Activated CD4-positive, CD25-positive, alpha-beta regulatory T cell treated with anti-CD3 and anti-CD28 coated beads, Interleukin-2, amount 50 U/mL, for 16 hours (primary cell): ENCODE data around the gene TMEM238.
"Not testable (repeated sequence)": the region's sequence is repeated elsewhere in the genome, so short reads cannot be mapped to it uniquely, and the experiment has no call there.

Source experiments
- DNase-seq: peaks from one replicate; pipeline ENCODE4 v3.0.0-alpha.2; 2020; ENCODE audit warnings: low read depth, low spot score

Gene TMEM238

GRCh38 chr19:55401390-55401789 lies 17.3 kb upstream of the TMEM238 start:
- not testable (repeated sequence) for DNase-seq

GRCh38 chr19:55400281-55401087 lies 16.4 kb upstream of the TMEM238 start:
- DNase-seq, result no peak

GRCh38 chr19:55398200-55398925 lies 14.3 kb upstream of the TMEM238 start:
- no peak for DNase-seq

GRCh38 chr19:55392820-55393761 lies 9.0 kb upstream of the TMEM238 start:
- DNase-seq, result no peak

GRCh38 chr19:55391702-55392615 lies 7.9 kb upstream of the TMEM238 start:
- DNase-seq, result no peak

GRCh38 chr19:55391191-55391670 lies 7.1 kb upstream of the TMEM238 start:
- DNase-seq, result no peak

- DNase-seq, result no peak
Measured at GRCh38 chr19:55390461-55390880, 6.4 kb upstream of the TMEM238 start.

GRCh38 chr19:55389386-55390317 lies 5.6 kb upstream of the TMEM238 start:
- DNase-seq, result no peak

GRCh38 chr19:55387736-55388497 lies 3.8 kb upstream of the TMEM238 start:
- DNase-seq, result no peak

GRCh38 chr19:55386493-55386971 lies 2.4 kb upstream of the TMEM238 start:
- DNase-seq, result no peak

GRCh38 chr19:55385724-55386492 lies 1.8 kb upstream of the TMEM238 start, which contains the start of gene RPL28:
TSS of gene RPL28 (plus strand) at chr19:55385932. CDS start at chr19:55386358, 426 bp downstream.
- peak; percentile 98 for DNase-seq

- DNase-seq, result peak; percentile 89
Measured at GRCh38 chr19:55384920-55385723, 1.0 kb upstream of the TMEM238 start.

GRCh38 chr19:55383279-55384130 lies 587 bp downstream of the TMEM238 start:
- no peak for DNase-seq

- DNase-seq, result no peak
Measured at GRCh38 chr19:55382522-55383054, 1.5 kb downstream of the TMEM238 start.

- no peak for DNase-seq
Measured at GRCh38 chr19:55382013-55382412, 2.1 kb downstream of the TMEM238 start.

- DNase-seq, result no peak
Measured at GRCh38 chr19:55379174-55379573, 4.9 kb downstream of the TMEM238 start.
